Testis (tissue), 2 donors: ENCODE measurements around the gene RPTOR.

Experiments used
- CTCF ChIP-seq, 3 experiments: fragments of 450-650 bp in 2 of 3; fragments of 200-600 bp in 1 of 3; sonication (generic) in 1 of 3; IDR thresholded peaks; one replicate each; pipeline ENCODE4 v1.5.1; 2016 to 2019; ENCODE audit warnings: antibody characterized with exemption in 3 of 3, mild to moderate bottlenecking in 2 of 3, moderate library complexity in 1 of 3
- POLR2A ChIP-seq: fragments of 450-650 bp; IDR thresholded peaks from one replicate; pipeline ENCODE4 v1.6.1; 2017; ENCODE audit warnings: antibody characterized with exemption, mild to moderate bottlenecking, moderate library complexity

- no peak for TF ChIP-seq CTCF (IDR thresholded peaks at IDR 0.05)
- TF ChIP-seq POLR2A, result no peak
These were observed 123.9 kb downstream of the RPTOR start for GRCh38 chr17:80668375-80669148.
